Ureter (tissue), 1 donor: ENCODE results near the gene B3GNT8. TPM values are rescaled to one million over a fixed set of nuclear protein-coding genes. Genes with fewer than 3 reads are reported as not detected.
"Not testable (repeated sequence)": the region's sequence is repeated elsewhere in the genome, so short reads cannot be mapped to it uniquely, and the experiment has no call there.

Experiments
- DNase-seq: peaks from one replicate; pipeline ENCODE4 v3.0.0-alpha.2; 2020; ENCODE audit warnings: low spot score
- total RNA-seq: library from RNA; stranded (reverse); gene quantifications from one replicate; pipeline ENCODE4 v1.2.4, GENCODE V29; 2023
- donor health status: DM: yes; HTN: yes; CAD: no.

B3GNT8 gene
- 4.6 TPM for total RNA-seq

DNA sequence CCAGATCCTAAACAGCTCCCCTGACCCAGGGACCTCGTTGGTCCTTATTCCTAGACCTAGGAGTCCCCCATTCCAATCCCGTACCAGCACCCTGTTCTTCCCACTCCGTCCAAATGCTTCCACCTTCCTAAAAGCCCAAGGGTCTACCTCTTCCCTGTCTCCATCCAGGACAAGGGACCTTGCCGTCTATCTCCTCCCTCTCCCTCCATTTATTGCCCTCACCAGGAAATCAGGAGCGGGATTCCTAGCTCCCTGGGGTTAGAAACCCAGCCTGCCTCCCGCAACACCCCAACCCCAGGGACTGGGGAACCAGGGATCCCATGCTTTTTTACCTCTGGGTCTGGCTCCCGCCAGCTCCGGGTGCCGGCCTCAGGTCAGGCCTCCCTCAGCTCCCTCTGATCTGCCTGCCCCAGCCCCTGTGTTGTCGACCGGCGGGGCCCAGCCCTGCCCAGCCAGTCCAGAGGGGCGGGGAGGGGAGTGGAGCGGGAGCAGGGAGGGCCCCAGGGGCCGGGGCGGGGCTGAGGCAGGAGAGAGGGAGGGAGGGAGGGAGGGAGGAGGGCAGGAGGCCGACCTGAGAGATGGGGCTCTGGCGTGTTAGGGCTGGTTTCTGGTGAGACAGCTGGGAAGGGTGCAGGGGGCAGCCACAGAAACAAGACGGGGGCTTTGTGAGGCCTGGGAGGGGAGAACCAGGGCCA lies at the start of gene B3GNT8:
B3GNT8 (minus strand) TSS at position 423 of the 695 bp plus-strand sequence. CDS start 596 bp downstream, outside the sequence.
- peak; percentile 91 for DNase-seq

- no peak for DNase-seq
Observed at GRCh38 chr19:41476583-41476982, 49.4 kb upstream of the B3GNT8 start.

- not testable (repeated sequence) for DNase-seq
Observed at GRCh38 chr19:41463257-41464256, 36.4 kb upstream of the B3GNT8 start.

DNA sequence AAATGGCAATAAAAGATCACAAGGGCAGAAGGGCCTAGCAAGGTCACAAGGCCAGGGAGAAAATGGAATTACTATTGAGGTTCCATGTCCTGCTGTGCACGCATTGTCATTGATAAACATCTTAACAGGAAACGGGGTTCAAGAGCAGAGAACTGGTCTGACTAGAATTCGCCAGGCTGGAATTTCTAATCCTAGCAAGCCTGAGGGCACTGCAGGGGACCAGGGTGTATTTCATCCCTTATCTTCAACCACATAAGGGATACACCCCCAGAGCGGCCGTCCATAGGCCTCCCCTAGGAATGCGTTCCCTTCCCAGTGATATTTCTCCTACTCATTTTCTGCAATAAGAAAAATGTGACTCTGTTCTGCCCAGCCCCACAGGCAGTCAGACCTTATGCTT lies 35.3 kb upstream of the B3GNT8 start:
- DNase-seq = no peak

DNA sequence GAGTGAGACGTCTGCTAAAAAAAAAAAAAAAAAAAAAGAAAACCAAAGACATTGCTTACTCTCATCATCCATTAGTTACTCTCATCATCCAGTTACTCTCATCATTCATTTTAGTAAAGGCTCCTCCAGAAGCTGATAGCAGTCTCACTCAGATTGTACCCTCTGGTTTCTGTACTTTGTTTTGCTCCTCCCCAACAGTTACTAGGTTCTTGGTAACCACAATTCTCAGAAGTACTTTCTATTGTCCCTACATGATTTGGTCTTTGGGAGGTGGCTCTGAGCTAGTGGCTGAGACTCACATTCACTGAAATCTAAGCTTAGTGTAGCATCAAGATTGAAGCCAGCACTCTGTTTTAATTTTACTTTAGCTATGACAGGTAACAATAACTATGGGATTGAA lies 30.1 kb upstream of the B3GNT8 start:
- DNase-seq = no peak

- no peak for DNase-seq
Observed at GRCh38 chr19:41456342-41456918, 29.3 kb upstream of the B3GNT8 start.

DNA sequence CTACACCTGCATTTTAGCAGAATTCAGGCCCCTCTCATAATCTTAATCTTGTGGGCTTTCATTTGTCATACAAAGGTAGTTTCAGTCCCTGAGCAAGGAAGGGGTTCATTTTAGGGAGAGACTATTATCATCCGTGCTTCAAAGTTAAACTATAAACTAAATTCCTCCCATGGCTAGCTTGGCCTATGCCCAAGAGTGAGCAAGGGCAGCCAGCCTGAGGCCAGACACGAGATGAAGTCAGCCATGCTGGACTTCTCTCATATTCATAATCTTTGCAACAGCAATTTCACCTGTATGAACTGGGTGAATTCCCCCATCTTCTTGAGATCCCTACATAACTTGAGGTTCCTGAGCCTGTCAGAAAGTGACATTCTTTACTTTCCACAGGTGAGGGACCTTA lies 28.8 kb upstream of the B3GNT8 start:
- no peak for DNase-seq

DNA sequence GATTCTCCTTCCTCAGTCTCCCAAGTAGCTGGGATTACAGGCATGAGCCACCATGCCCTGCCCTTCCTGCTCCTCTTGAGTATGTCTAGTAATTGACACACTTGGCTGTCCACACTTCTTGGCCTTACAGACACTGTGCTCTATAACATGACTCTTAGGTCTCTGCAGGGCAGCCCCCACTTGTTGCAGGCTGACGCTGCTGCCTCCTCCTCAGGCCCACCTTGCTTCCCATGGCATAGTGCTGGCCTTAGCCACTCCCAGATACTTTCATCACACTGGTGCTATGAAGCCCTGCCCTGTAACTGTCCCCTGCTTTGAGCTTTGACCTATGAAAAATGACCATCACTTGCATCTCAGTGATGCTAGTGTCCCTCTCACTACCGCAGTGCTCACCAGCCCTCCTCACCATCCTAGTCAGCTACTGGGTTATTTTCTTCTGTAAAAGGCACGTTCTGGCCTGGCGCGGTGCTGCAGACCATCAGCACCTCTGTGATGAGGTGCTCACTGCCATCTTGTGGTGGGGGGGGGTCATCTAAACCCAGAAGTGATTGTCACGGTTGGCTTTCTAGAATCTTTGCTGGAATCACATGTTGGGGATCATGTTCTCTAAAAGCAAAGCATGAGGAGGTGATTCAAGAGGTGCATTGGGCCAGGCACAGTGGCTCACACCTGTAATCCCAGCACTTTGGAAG lies 25.6 kb upstream of the B3GNT8 start:
- DNase-seq = no peak

GRCh38 chr19:41449865-41450178 lies 22.6 kb upstream of the B3GNT8 start:
- DNase-seq = no peak

DNA sequence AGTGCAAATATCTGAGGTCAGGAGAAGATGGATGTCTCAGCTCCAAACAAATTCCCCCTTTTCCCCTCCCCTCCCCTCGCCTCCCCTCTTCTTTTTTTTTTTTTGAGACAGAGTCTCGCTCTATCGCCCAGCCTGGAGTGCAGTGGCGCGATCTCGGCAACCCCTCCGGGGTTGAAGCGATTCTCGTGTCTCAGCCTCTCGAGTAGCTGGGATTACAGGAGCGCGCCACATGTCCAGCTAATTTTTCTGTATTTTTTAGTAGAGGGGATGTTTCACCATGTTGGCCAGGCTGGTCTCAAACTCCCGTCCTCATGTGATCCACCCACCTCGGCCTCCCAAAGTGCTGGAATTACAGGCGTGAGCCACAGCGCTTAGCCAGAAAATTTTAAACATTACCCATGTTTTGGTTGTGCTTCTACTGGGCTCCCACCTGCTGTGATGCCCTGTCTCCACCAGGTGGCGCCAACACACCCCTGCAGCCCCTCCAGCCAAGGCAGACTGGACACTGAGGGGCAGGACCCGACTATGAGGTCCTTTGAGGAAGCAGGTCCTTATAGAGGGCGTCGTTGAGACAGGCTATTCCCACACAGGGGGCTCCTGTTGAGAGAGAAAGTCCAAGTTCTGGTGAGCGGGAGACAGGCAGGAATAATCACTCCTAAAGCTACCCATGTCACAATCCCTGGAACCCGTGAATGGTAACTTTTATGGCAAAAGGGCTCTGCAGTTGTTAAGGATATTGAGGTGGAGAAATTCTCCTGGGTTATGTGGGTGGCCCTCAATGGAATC lies 22.1 kb upstream of the B3GNT8 start:
- DNase-seq = peak; percentile 77

DNA sequence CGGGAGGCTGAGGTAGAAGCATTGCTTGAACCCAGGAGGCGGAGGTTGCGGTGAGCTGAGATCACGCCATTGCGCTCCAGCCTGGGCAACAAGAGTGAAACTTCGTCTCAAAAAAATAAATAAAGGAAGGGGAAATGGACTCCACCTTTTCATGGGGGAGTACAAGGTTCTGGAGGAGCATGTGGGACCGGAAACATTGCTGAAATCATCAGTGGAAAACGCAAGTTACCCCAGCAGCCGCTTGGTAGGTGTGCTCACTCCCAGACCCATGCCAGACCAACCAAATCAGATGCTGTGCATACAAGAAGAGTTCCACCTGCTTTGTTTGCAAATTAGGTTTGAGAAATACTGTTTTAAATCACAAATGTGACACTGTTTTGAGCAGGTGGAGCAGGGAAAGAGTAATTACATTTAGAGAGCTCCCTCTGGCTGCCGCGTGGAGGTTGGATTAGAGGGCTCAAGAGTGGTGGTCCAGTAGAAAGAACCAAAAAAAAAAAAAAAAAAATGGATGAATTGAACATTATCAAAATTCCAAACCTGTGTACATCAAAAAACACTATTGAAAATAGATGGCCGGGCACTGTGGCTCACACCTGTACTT lies 20.7 kb upstream of the B3GNT8 start:
- no peak for DNase-seq

DNA sequence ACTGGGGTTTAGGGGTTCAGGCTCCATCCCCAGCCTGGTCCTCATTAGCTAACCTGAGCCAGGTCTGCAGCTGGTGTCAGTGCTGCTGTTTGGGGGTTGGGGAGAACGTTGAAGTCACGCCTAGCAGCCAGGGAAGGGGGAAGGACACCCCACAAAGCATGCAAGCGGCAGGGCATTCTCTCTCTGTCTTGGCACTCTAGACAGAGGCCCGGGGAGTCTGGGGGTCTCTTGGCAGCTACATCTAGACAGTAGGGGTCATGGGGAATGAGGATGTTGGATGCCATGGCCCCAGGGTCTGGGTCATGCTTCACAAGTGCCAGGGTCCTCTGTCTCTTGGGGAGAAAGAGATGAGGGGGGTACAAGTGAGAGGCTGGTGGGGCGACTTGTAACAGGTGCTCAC lies 18.4 kb upstream of the B3GNT8 start:
- no peak for DNase-seq

DNA sequence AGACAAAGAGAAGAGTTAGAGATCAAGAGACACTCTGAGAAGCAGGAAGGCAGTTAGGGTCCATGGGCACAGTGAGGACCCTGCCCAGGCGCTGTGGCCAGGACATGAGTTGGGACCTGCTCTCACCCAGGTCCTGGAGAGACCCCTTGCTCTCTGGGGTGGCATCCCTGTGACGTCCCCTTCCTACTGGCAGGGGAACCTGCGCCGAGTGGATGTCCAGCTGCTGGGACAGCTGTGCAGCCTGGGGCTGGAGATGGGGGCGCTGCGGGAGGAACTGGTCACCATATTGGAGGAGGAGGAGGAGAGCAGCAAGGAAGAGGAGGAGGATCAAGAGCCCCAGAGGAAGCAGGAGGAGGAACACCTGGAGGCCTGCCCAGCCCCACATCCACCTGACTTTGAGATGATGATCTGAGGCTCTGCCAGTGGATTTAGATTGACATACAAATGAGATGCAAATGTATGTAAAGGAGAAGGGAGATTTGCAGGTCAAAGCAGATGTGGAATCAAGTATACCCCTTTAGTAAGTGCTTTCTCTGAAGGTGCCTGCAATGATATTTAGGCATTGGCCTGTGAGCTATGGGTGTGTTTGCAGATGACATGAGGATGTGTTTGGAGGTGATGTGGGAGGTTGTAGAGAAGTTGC lies 16.8 kb upstream of the B3GNT8 start:
- no peak for DNase-seq

DNA sequence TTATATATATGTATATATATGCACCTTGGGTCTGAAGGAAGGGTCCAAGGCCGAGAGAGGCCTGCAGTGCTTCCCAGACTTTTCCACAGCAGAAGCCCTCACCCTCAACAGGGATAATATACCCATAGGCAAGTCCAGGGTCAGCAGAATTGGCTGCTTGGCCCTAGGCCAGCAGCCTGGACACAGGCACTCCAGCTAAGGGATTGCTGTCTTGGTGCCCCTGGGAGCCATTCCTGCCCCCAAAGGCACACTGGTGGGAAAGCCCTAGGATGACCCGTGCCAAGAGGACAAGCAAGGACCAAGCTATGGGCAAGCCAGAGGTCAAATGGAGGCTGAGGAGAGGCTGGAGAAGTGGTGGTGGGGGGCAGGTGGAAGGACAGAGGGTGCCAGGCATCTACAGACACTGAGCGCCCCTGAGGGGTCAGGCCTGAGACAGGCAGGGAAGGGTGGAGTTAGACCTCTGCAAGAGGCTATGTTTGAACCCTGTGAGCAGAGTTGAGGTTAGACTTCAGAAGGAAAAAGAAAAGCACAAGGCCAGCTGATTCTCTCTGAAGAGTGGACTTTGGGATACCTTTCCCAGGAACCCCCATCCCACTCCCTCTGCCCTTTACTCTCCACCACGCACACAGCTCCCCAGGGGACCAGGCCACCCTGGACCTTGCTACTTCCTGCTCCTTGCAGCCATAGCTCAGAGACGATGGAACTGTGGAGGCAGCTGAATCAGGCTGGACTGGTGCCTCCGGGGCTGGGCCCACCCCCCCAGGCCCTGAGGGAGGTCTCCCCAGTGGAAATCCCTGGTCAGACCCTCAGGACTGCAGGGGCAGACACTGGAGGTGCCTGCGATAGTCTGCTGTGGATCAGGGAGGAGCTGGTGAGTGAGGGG lies 15.5 kb upstream of the B3GNT8 start, which contains the start of gene ERICH4:
ERICH4 (plus strand) TSS at position 684 of the 883 bp plus-strand sequence; CDS start at position 698, 14 bp downstream.
- DNase-seq = no peak

DNA sequence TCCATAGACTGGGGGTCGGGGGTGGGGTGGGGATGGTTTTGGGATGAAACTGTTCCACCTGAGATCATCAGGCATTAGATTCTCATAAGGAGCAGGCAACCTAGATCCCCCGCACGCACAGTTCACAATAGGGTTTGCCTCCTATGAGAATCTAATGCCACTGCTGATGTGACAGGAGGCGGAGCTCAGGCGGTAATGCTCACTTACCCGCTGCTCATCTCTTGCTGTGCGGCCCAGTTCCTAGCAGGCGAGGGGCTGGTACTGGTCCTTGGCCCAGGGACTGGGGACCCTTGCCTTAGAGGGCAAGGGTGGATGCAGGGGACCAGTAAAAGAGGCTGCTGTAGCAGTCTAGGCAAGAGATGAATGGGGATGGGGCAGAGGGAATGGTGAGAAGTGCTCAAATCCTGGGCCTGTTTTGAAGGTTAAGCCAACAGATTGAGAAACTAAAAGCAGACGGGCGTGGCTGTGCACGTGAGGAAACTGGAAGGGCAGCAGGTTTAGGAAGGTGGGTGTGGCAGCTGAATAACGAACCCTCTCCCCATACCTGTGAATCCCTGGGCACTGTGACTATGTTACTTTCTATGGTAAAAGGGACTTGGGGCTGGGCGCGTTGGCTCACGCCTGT lies 14.3 kb upstream of the B3GNT8 start:
- DNase-seq = no peak

DNA sequence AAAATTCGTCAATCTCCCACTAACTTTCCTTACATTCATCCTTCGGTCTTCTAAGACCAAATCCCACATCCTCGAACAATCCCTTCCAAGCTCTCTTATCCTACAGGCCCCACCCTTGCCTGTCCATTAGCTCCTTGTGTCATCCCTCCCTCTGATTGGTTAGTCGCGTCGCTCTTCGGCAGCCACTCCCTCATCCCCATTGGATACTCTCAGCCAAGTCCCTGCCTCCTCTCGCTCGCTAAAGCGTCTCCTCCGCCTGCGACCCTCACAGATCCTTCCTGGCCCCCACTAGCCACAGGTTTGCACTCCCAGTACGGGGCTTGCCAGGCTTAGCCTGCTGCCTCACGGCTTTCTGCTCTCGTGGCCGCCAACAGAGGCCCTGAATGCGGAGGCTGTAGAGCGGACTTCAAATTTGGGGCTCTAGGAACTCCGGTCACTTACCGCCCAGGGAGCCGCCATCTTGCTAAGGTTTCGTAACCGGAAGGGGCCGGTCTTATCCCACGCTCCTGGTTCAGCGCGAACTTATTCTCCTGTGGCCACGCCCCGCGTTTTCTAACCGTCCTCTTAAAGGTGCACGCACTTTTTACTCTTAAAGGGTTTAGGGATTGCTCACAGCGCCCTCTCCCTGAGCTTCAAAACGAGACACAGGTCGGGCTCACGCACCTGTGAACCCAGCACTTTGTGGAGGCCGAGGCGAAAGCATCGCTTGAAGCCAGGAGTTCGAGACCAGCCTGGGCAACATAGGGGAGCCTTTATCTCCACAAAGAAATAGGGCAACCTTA lies 12.5 kb upstream of the B3GNT8 start, which contains the start of gene DMAC2:
DMAC2 (minus strand) TSS at position 472 of the 782 bp plus-strand sequence; CDS start at position 459, 13 bp downstream.
- DNase-seq = peak; percentile 95

- DNase-seq = no peak
Observed at GRCh38 chr19:41437944-41438574, 10.9 kb upstream of the B3GNT8 start.
